RCC 7860 (cell line): Measurements from ENCODE around the gene CLDN6.

ENCODE experiments used
- DNase-seq: peaks from one replicate; pipeline ENCODE4 v3.0.0-alpha.2; 2015; ENCODE audit warnings: low spot score
- FAIRE-seq: peaks from 2 replicates; lab custom pipeline; 2012; peaks lifted over from hg19 to GRCh38; lab: Jason Lieb, UNC

Gene CLDN6

GRCh38 chr16:2992383-2993081, 25.5 kb downstream of the CLDN6 start:
- FAIRE-seq, result no peak
- no peak for DNase-seq

GRCh38 chr16:2991566-2992261, 26.3 kb downstream of the CLDN6 start:
- DNase-seq (no peak), FAIRE-seq (no peak)

- no peak for DNase-seq
- no peak for FAIRE-seq
These were observed 27.1 kb downstream of the CLDN6 start for GRCh38 chr16:2990891-2991290.

GRCh38 chr16:2988590-2989099, 29.3 kb downstream of the CLDN6 start:
- DNase-seq (no peak), FAIRE-seq (no peak)

- no peak for DNase-seq
- FAIRE-seq, result no peak
These were observed 30.1 kb downstream of the CLDN6 start for GRCh38 chr16:2987833-2988232.

GRCh38 chr16:2987286-2987685, 30.7 kb downstream of the CLDN6 start:
- FAIRE-seq (no peak), DNase-seq (no peak)

GRCh38 chr16:2986623-2987188, 31.3 kb downstream of the CLDN6 start:
- FAIRE-seq, result no peak
- DNase-seq, result no peak

- no peak for FAIRE-seq
- DNase-seq, result no peak
These were observed 32.1 kb downstream of the CLDN6 start for GRCh38 chr16:2985893-2986355.

GRCh38 chr16:2985462-2985861, 32.5 kb downstream of the CLDN6 start:
- FAIRE-seq, result no peak

GRCh38 chr16:2983706-2984136, 34.3 kb downstream of the CLDN6 start:
- DNase-seq (peak; percentile 78), FAIRE-seq (no peak)

More at GRCh38 chr16:2985462-2985861, 32.5 kb downstream of the CLDN6 start:
- DNase-seq, result no peak

- FAIRE-seq (no peak), DNase-seq (no peak)
These were observed 35.6 kb downstream of the CLDN6 start for GRCh38 chr16:2982402-2982801.

GRCh38 chr16:2981899-2982250, 36.1 kb downstream of the CLDN6 start:
- FAIRE-seq (no peak), DNase-seq (no peak)

- no peak for FAIRE-seq
- DNase-seq, result no peak
These were observed 36.6 kb downstream of the CLDN6 start for GRCh38 chr16:2981177-2981898.

GRCh38 chr16:2980227-2981176, 37.5 kb downstream of the CLDN6 start, which contains the start of gene PKMYT1:
TSS of gene PKMYT1 (minus strand) at chr16:2980446. CDS start at chr16:2979657, 789 bp downstream.
- DNase-seq (peak; percentile 79), FAIRE-seq (no peak)

- DNase-seq (no peak), FAIRE-seq (no peak)
These were observed 38.2 kb downstream of the CLDN6 start for GRCh38 chr16:2979669-2980226.

GRCh38 chr16:2977440-2977839, 40.5 kb downstream of the CLDN6 start:
- DNase-seq (no peak), FAIRE-seq (no peak)

GRCh38 chr16:2976673-2977072, 41.3 kb downstream of the CLDN6 start:
- FAIRE-seq, result no peak
- no peak for DNase-seq

GRCh38 chr16:2976201-2976600, 41.8 kb downstream of the CLDN6 start:
- DNase-seq (no peak), FAIRE-seq (no peak)

GRCh38 chr16:2975161-2975795, 42.7 kb downstream of the CLDN6 start:
- DNase-seq, result no peak
- no peak for FAIRE-seq
